ENCODE results near the gene RNF114. TPM values are rescaled to one million over a fixed set of nuclear protein-coding genes. Genes with fewer than 3 reads are reported as not detected.

Gene RNF114
- total RNA-seq, 8 experiments from 2014 or later: 27.8 to 125 (median 46.0) TPM

GRCh38 chr20:49981218-49982071 lies 45.2 kb downstream of the RNF114 start:
- no peak for ATAC-seq (replicated peaks in 6 of 8)
- 77 to 93% (median 93%) methylated on average over 3 to 8 of the region's 23 CpGs; no CpG with 5 or more reads in 7 of the 10 experiments for WGBS, 10 experiments
- in situ Hi-C loops (cut with MboI; ENCODE audit: low pct_unique_long_range_greater_than_20kb in 2 of 9, low sequenced_read_pairs in 9 of 9, unreplicated experiment in 9 of 9): loop anchor here in 4 of 9 experiments (5.0 to 25.0 kb wide), 5 partner anchors 81 to 181 kb away; partner anchors contain the start of gene PEDS1 (in 1 of the 4)

GRCh38 chr20:49982072-49982345 lies 45.8 kb downstream of the RNF114 start:
- in situ Hi-C loops (cut with MboI; ENCODE audit: low pct_unique_long_range_greater_than_20kb in 2 of 9, low sequenced_read_pairs in 9 of 9, unreplicated experiment in 9 of 9): loop anchor here in 4 of 9 experiments (5.0 to 25.0 kb wide), 5 partner anchors 80 to 180 kb away; partner anchors contain the start of gene PEDS1 (in 1 of the 4)
- Histone ChIP-seq H3K4me3 (peak overlapping the region in 4 of 5 donors; percentile 35 to 50 (median 48)), H3K4me1 (replicated peaks in 1 of 2) (peaks cover 4 to 20% of the 10 kb centered on the region in 2 donors), H3K27ac (peak overlapping the region in 1 of 2 donors; percentile 28)
- ATAC-seq (replicated peaks in 6 of 8): no peak
- 20 to 60% (median 23%) methylated on average over 1 to 6 of the region's 12 CpGs; no CpG with 5 or more reads in 7 of the 10 experiments for WGBS, 10 experiments

More at GRCh38 chr20:49981218-49982071, 45.2 kb downstream of the RNF114 start:
- peaks cover 4 to 20% of the 10 kb centered on the region in 2 donors for H3K4me1 ChIP-seq (replicated peaks in 1 of 2)
- no peak overlapping the region for H3K4me3 ChIP-seq
- peak overlapping the region in 1 of 2 donors; percentile 28 for H3K27ac ChIP-seq

GRCh38 chr20:49982346-49983122 lies 46.3 kb downstream of the RNF114 start, which contains the start of gene SNAI1:
Gene SNAI1, plus strand, starts transcription at chr20:49982980. Its CDS starts 80 bp downstream, at chr20:49983060.
- Histone ChIP-seq H3K27ac (peak within 1 kb of the TSS in 1 of 2 donors; percentile 40), H3K4me1 (replicated peaks in 1 of 2) (peaks cover 4 to 20% of the 10 kb centered on the region in 2 donors), H3K4me3 (peak within 1 kb of the TSS; percentile 35 to 50 (median 46))
- WGBS, 10 experiments: 3 to 24% (median 10%) methylated on average over 5 to 10 of the region's 90 CpGs; no CpG with 5 or more reads in 6 of the 10 experiments
- ATAC-seq (replicated peaks in 6 of 8): peak; percentile 50 to 91 (median 89)
- in situ Hi-C loops (cut with MboI; ENCODE audit: low pct_unique_long_range_greater_than_20kb in 2 of 9, low sequenced_read_pairs in 9 of 9, unreplicated experiment in 9 of 9): loop anchor here in 4 of 9 experiments (5.0 to 25.0 kb wide), 5 partner anchors 80 to 180 kb away; partner anchors contain the start of gene PEDS1 (in 1 of the 4)

GRCh38 chr20:49983123-49983847 lies 47.1 kb downstream of the RNF114 start:
- peak in 3 of 8 experiments; percentile 0 to 5 (median 2) for ATAC-seq (replicated peaks in 6 of 8)
- in situ Hi-C loops (cut with MboI; ENCODE audit: low pct_unique_long_range_greater_than_20kb in 2 of 9, low sequenced_read_pairs in 9 of 9, unreplicated experiment in 9 of 9): loop anchor here in 4 of 9 experiments (5.0 to 25.0 kb wide), 5 partner anchors 79 to 179 kb away; partner anchors contain the start of gene PEDS1 (in 1 of the 4)
- Histone ChIP-seq H3K4me1 (replicated peaks in 1 of 2) (peaks cover 4 to 25% of the 10 kb centered on the region in 2 donors), H3K4me3 (peak overlapping the region; percentile 35 to 50 (median 46)), H3K27ac (peak overlapping the region in 1 of 2 donors; percentile 40)
- WGBS, 10 experiments: 0 to 89% (median 43%) methylated on average over 1 to 3 of the region's 24 CpGs; no CpG with 5 or more reads in 6 of the 10 experiments

- Histone ChIP-seq H3K27ac (no peak overlapping the region), H3K4me1 (replicated peaks in 1 of 2) (peaks cover 7 to 32% of the 10 kb centered on the region in 2 donors), H3K4me3 (peak overlapping the region in 2 of 5 donors; percentile 49 to 50)
- in situ Hi-C loops (cut with MboI; ENCODE audit: low pct_unique_long_range_greater_than_20kb in 2 of 9, low sequenced_read_pairs in 9 of 9, unreplicated experiment in 9 of 9): loop anchor here in 4 of 9 experiments (5.0 to 25.0 kb wide), 5 partner anchors 78 to 178 kb away; partner anchors contain the start of gene PEDS1 (in 1 of the 4)
- ATAC-seq (replicated peaks in 6 of 8): no peak
- 0 to 100% (median 90%) methylated on average over 1 to 12 of the region's 18 CpGs; no CpG with 5 or more reads in 3 of the 10 experiments for WGBS, 10 experiments
Measured at GRCh38 chr20:49983848-49984408, 47.7 kb downstream of the RNF114 start.

GRCh38 chr20:49984426-49985153 lies 48.4 kb downstream of the RNF114 start:
- H3K4me1 ChIP-seq (replicated peaks in 1 of 2): peaks cover 13 to 35% of the 10 kb centered on the region in 2 donors
- no peak overlapping the region for H3K4me3 ChIP-seq
- no peak overlapping the region for H3K27ac ChIP-seq
- in situ Hi-C loops (cut with MboI; ENCODE audit: low pct_unique_long_range_greater_than_20kb in 2 of 9, low sequenced_read_pairs in 9 of 9, unreplicated experiment in 9 of 9): loop anchor here in 4 of 9 experiments (5.0 to 25.0 kb wide), 5 partner anchors 78 to 178 kb away; partner anchors contain the start of gene PEDS1 (in 1 of the 4)
- WGBS, 10 experiments: 0 to 100% (median 94%) methylated on average over 1 to 7 of the region's 13 CpGs; no CpG with 5 or more reads in 4 of the 10 experiments
- no peak for ATAC-seq (replicated peaks in 6 of 8)

GRCh38 chr20:49985157-49985556 lies 49.0 kb downstream of the RNF114 start:
- in situ Hi-C loops (cut with MboI; ENCODE audit: low pct_unique_long_range_greater_than_20kb in 2 of 9, low sequenced_read_pairs in 9 of 9, unreplicated experiment in 9 of 9): loop anchor here in 2 of 9 experiments (10.0 to 25.0 kb wide), 3 partner anchors 80 to 177 kb away; partner anchors contain the start of gene PEDS1 (in 1 of the 2)
- 30 to 100% (median 74%) methylated on average over 1 to 6 of the region's 6 CpGs; no CpG with 5 or more reads in 2 of the 10 experiments for WGBS, 10 experiments
- no peak for ATAC-seq (replicated peaks in 6 of 8)
- Histone ChIP-seq H3K4me1 (replicated peaks in 1 of 2) (peaks cover 19 to 41% of the 10 kb centered on the region in 2 donors), H3K4me3 (no peak overlapping the region), H3K27ac (no peak overlapping the region)

GRCh38 chr20:49985617-49986016 lies 49.4 kb downstream of the RNF114 start:
- no peak overlapping the region for H3K27ac ChIP-seq
- peaks cover 20 to 45% of the 10 kb centered on the region in 2 donors for H3K4me1 ChIP-seq (replicated peaks in 1 of 2)
- no peak for ATAC-seq (replicated peaks in 6 of 8)
- H3K4me3 ChIP-seq: no peak overlapping the region
- in situ Hi-C loops (cut with MboI; ENCODE audit: low pct_unique_long_range_greater_than_20kb in 2 of 9, low sequenced_read_pairs in 9 of 9, unreplicated experiment in 9 of 9): loop anchor here in 2 of 9 experiments (10.0 to 25.0 kb wide), 3 partner anchors 79 to 177 kb away; partner anchors contain the start of gene PEDS1 (in 1 of the 2)
- WGBS, 10 experiments: 20 to 100% (median 90%) methylated on average over 1 to 7 of the region's 13 CpGs; no CpG with 5 or more reads in 7 of the 10 experiments

GRCh38 chr20:49986049-49986448 lies 49.9 kb downstream of the RNF114 start:
- H3K4me3 ChIP-seq: no peak overlapping the region
- in situ Hi-C loops (cut with MboI; ENCODE audit: low pct_unique_long_range_greater_than_20kb in 2 of 9, low sequenced_read_pairs in 9 of 9, unreplicated experiment in 9 of 9): loop anchor here in 2 of 9 experiments (10.0 to 25.0 kb wide), 3 partner anchors 79 to 176 kb away; partner anchors contain the start of gene PEDS1 (in 1 of the 2)
- peaks cover 20 to 46% of the 10 kb centered on the region in 2 donors for H3K4me1 ChIP-seq (replicated peaks in 1 of 2)
- H3K27ac ChIP-seq: no peak overlapping the region
- 50 to 100% methylated on average over 1 to 2 of the region's 4 CpGs; no CpG with 5 or more reads in 8 of the 10 experiments for WGBS, 10 experiments
- no peak for ATAC-seq (replicated peaks in 6 of 8)

- ATAC-seq (replicated peaks in 6 of 8): no peak
- no peak overlapping the region for H3K4me3 ChIP-seq
- 0 to 96% (median 81%) methylated on average over 1 to 4 of the region's 15 CpGs; no CpG with 5 or more reads in 4 of the 10 experiments for WGBS, 10 experiments
- no peak overlapping the region for H3K27ac ChIP-seq
- in situ Hi-C loops (cut with MboI; ENCODE audit: low pct_unique_long_range_greater_than_20kb in 2 of 9, low sequenced_read_pairs in 9 of 9, unreplicated experiment in 9 of 9): loop anchor here in 2 of 9 experiments (10.0 to 25.0 kb wide), 3 partner anchors 78 to 175 kb away; partner anchors contain the start of gene PEDS1 (in 1 of the 2)
- H3K4me1 ChIP-seq (replicated peaks in 1 of 2): peaks cover 20 to 41% of the 10 kb centered on the region in 2 donors
Measured at GRCh38 chr20:49987015-49987867, 51.0 kb downstream of the RNF114 start.
